GM12864 (cell line): Measurements from ENCODE around the gene EMX2.

ENCODE experiments used
- DNase-seq: peaks from one replicate; pipeline ENCODE4 v3.0.0-alpha.2; 2011; ENCODE audit warnings: low read depth
- H3K4me3 ChIP-seq: 2 replicates; pipeline ENCODE4 v1.5.1; 2011; ENCODE audit warnings: mild to moderate bottlenecking, low read depth, low read length, control low read depth
- TF ChIP-seq, protein P1 (sequence below): IDR thresholded peaks from 2 replicates; pipeline ENCODE4 v1.5.1; 2011; ENCODE audit warnings: low read depth, mild to moderate bottlenecking, moderate library complexity, low read length, control low read depth, inconsistent platforms; ENCODE audit errors: missing control alignments

The EMX2 gene

DNA sequence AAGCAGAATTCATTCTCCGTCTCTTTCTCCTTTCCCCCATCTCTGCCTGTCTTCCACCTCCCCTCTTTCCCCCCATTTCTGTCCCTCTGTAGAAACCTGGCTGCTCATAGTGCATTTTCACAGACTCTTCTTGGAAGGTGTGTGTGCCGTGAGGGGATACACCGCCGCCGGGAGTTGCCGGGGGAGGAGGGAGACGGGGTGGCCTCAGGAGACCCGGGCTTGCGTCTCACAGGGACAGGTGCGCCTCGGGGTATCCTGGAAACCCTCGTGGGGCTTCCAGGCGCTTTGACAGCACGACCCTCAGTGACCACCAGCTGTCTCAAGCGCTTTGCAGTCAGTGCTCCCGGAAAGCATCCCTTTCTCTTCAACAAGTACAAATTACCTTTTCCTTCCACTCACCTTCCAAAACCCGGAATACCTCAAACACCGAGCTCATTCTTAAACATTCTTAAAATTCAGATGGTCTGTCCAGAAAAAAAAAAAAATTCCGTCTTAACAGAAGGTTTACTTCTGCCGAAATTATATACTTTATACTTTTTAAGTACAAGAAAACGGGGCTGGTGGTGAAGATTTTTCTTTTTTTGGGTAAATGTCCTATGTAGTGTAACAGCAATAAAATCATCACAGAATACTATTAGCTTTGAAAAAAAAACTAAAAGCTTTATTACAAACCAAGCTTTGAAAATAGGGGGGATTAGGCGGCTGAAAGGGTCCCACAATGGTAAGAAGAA lies 8.2 kb downstream of the EMX2 start:
- TF ChIP-seq, protein P1, sequence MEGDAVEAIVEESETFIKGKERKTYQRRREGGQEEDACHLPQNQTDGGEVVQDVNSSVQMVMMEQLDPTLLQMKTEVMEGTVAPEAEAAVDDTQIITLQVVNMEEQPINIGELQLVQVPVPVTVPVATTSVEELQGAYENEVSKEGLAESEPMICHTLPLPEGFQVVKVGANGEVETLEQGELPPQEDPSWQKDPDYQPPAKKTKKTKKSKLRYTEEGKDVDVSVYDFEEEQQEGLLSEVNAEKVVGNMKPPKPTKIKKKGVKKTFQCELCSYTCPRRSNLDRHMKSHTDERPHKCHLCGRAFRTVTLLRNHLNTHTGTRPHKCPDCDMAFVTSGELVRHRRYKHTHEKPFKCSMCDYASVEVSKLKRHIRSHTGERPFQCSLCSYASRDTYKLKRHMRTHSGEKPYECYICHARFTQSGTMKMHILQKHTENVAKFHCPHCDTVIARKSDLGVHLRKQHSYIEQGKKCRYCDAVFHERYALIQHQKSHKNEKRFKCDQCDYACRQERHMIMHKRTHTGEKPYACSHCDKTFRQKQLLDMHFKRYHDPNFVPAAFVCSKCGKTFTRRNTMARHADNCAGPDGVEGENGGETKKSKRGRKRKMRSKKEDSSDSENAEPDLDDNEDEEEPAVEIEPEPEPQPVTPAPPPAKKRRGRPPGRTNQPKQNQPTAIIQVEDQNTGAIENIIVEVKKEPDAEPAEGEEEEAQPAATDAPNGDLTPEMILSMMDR: no peak
- H3K4me3 ChIP-seq: no peak overlapping the region
- no peak for DNase-seq

DNA sequence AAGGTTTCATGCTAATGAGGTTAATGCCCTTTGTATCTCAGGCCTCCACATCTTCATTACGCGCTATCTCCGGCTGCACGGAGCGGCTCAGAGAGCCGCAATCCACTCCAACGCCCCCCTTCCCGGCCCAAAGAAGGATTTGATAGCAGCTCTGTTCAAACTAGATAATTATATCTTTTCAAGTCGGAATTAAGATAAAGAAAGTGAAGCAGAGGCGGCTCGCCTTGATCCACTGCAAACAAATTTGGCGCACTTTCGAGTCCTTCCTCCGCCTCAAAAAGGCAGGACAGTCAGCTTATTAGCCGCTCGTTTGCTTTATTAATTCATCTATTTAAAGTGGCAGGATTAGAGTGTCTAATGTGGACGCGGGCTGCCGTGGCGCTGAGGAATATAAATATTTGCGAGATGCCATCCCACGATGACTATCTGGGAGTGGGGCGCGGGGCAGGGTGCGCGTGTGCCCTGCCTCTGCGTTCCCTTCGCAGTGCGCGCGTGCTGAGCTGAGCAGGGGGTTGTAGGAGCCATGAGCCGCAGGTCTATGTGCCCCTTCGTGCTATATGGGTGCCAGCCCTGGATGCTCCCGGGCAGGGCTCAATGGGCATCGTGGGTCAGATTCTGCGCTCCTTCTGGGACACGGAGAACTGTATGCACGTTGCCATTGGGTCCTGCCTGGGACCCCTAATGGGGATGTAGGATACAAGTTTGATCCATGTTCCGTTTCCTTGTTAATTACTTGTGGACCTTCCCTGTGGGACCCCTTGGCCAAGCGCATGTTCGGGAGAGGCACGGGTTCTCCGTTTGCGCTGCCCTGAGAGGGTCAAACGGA lies 9.0 kb downstream of the EMX2 start:
- DNase-seq: no peak
- TF ChIP-seq, protein P1: no peak
- no peak overlapping the region for H3K4me3 ChIP-seq

DNA sequence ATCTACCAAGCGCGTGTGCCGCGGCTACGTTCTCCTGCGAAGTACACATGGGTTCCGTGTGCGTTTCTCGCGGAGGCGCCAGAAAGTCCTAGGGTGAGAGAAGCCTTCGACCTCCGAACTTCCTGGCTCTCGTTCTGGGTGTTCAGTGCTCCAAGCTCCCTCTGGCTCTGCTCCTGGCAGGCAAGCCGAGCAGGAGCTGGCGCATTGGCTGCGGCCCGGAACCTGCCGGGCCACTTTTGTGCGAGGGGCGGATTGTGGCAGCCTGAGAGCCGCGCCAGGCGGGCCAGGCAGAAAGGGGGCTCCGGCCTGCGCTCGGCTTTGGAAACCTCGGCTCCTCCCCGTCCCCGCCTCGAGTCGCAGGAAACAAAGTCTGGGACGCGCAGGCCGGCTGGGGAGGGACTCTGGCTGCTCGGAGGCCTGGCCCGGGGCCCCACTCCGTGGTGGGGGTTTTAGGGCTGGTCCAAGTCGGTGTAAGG lies 9.6 kb downstream of the EMX2 start:
- no peak overlapping the region for H3K4me3 ChIP-seq
- TF ChIP-seq, protein P1: no peak
- DNase-seq: no peak

DNA sequence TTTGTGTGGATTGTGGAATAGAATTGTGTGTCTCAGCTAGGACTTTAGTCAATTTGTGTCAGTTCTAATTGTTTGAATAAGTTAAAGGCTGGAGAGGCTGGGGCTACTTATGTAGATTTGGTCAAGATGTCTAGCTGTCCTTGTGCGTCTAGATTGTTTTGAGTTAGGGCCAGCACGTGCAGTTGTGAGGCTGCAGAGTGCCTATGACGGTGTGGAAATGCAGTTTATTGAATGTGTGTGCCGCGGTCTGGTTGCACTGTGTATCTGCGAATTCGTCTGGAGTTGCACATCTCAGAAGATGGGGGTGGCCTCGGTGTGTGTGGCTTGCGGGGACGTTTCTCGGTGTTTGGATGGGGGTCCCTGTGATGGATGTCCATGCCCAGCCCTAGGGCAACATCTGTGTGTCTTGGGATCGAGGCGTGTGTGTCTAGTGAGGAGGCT lies 10.2 kb downstream of the EMX2 start:
- H3K4me3 ChIP-seq: no peak overlapping the region
- TF ChIP-seq, protein P1: no peak
- no peak for DNase-seq

DNA sequence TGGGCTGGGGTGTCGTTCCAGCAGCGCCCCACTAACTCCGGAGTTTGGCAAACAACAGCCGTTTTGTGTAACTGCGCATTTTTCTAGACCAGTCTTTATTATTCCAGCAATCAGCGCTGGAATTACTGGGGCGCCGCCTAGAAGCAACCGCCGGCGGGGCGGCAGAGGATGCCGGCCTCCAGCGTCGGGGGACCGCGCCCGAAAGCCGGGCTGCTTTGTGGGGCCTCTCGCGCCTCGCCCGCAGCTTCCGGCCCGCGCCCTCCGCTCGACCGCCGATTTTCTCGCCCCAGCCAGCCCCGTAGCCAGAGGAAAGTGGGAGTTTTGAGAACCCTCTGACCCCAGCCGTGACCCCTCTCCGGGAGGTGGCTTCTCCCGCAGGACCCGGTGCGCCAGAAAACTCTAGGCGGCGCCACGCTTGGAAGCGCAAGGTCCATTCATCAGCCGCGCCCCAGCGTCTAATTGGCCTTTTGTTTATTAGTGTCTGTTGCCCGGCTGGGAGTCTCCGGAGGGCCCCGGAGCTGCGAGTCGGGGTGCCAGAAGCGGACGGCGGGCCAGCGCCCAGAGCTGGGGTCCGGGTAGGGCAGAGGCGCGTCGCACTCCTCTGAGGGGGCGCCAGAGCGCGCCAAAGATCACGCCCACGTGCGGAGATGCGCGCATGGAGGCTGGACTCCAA lies 10.7 kb downstream of the EMX2 start:
- H3K4me3 ChIP-seq: no peak overlapping the region
- no peak for DNase-seq
- TF ChIP-seq, protein P1: no peak

DNA sequence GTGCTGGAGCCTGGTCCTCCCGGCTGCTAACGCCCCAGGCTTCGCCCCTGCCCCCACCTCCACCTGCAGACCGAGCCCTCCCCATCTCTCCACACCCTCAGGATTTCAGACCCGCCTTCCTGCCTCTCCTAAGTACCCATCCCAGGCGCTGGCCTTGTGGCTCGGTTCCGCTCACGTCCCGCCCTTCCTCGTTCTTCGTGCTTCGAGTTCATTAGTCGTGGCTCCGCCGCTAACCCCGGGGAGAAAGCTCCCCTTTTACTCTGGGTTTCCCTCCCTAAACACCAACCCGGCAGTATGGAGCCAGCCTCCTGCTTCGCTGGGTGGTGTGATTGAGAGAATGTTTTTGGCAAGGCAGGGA lies 11.2 kb downstream of the EMX2 start:
- TF ChIP-seq, protein P1: no peak
- no peak overlapping the region for H3K4me3 ChIP-seq
- no peak for DNase-seq
